ENCODE results near the gene POLD1. TPM values are rescaled to one million over a fixed set of nuclear protein-coding genes. Genes with fewer than 3 reads are reported as not detected.

POLD1 gene
- total and polyA plus RNA-seq, 2 donors (not counting 3 experiments of a cell fraction or from before 2014, with no cell fraction given) = 40.9 to 63.9 TPM

- Histone ChIP-seq H3K9ac (replicated peaks; ENCODE audit: extremely low read depth, insufficient read depth, low read length) (no peak overlapping the region), H3K36me3 (ENCODE audit: control insufficient read depth in 2 of 2, extremely low read depth in 1 of 2, insufficient read depth in 2 of 2, low read length in 2 of 2) (peaks cover 0 to 3% of the 10 kb centered on the region in 2 experiments), H3K79me2 (ENCODE audit: control insufficient read depth, insufficient read depth, low read length) (no peaks in the 10 kb centered on the region), H3K27ac (ENCODE audit: insufficient read depth, low read depth, low read length) (no peak overlapping the region), H3K4me1 (ENCODE audit: control insufficient read depth, extremely low read depth, insufficient read depth, low read length) (no peaks in the 10 kb centered on the region), H3K4me3 (replicated peaks in 1 of 3; ENCODE audit: insufficient read depth in 1 of 3, low read depth in 1 of 3, low read length in 3 of 3) (no peak overlapping the region), H3K27me3 (ENCODE audit: control insufficient read depth in 2 of 2, insufficient read depth in 2 of 2, low read length in 2 of 2) (no peaks in the 10 kb centered on the region), H3K4me2 (ENCODE audit: insufficient read depth, low read length) (no peak overlapping the region), H2AFZ (ENCODE audit: low read depth, low read length) (no peak overlapping the region), H4K20me1 (replicated peaks; ENCODE audit: control insufficient read depth, extremely low read depth, insufficient read depth, low read length) (no peaks in the 10 kb centered on the region), H3K9me3 (replicated peaks; ENCODE audit: control insufficient read depth, insufficient read depth, low read length) (no peaks in the 10 kb centered on the region), H3K9me1 (replicated peaks; ENCODE audit: control insufficient read depth, extremely low read depth, insufficient read depth, low read length) (no peaks in the 10 kb centered on the region)
- no peak for TF ChIP-seq MAX (IDR thresholded peaks at IDR 0.05; ENCODE audit: insufficient read depth, insufficient read length)
- no peak for TF ChIP-seq GATA2 (IDR thresholded peaks at IDR 0.05; ENCODE audit: insufficient read depth, insufficient read length, low read depth, low read length)
- no peak for TF ChIP-seq EZH2 (IDR thresholded peaks at IDR 0.05; ENCODE audit: borderline replicate concordance, low read depth, low read length, severe bottlenecking)
- no peak for TF ChIP-seq POLR2AphosphoS5 (IDR thresholded peaks at IDR 0.05; ENCODE audit: insufficient read depth, low read depth, low read length)
- no peak for TF ChIP-seq JUN (IDR thresholded peaks at IDR 0.05; ENCODE audit: borderline replicate concordance, insufficient read depth, insufficient read length, low read depth)
- TF ChIP-seq FOS (IDR thresholded peaks at IDR 0.05; ENCODE audit: borderline replicate concordance, insufficient read depth, low read length) = no peak
- DNase-seq (ENCODE audit: low read depth, low spot score) (no peak), FAIRE-seq (no peak)
- no TSS peak for BruUV-seq (replicated peaks)
- ChIA-PET POLR2A (no interaction called here), CTCF (interaction anchor here (1.4 to 5.7 kb wide), 2 partner anchors 45 to 55 kb away, joined by 5 to 88 read pairs; no protein-coding TSS in a partner anchor)
- dilution Hi-C loops (cut with MboI; ENCODE audit: extremely low pct_ligation_motif_present, low sequenced_read_pairs) (no loop called here), intact Hi-C loops (cut with micrococcal nuclease) (no loop called here)
Measured at GRCh38 chr19:50412419-50412818, 28.3 kb downstream of the POLD1 start.

GRCh38 chr19:50413096-50413495, 28.9 kb downstream of the POLD1 start:
- no peaks in the 10 kb centered on the region for H4K20me1 ChIP-seq (replicated peaks; ENCODE audit: control insufficient read depth, extremely low read depth, insufficient read depth, low read length)
- no peaks in the 10 kb centered on the region for H3K9me3 ChIP-seq (replicated peaks; ENCODE audit: control insufficient read depth, insufficient read depth, low read length)
- H3K4me1 ChIP-seq (ENCODE audit: control insufficient read depth, extremely low read depth, insufficient read depth, low read length) = no peaks in the 10 kb centered on the region
- FAIRE-seq = no peak
- H3K4me3 ChIP-seq (replicated peaks in 1 of 3; ENCODE audit: insufficient read depth in 1 of 3, low read depth in 1 of 3, low read length in 3 of 3) = no peak overlapping the region
- ChIA-PET POLR2A (no interaction called here), CTCF (interaction anchor here (5.7 kb wide), 1 partner anchor 45 kb away, joined by 88 read pairs; no protein-coding TSS in a partner anchor)
- no TSS peak for BruUV-seq (replicated peaks)
- no peak overlapping the region for H3K27ac ChIP-seq (ENCODE audit: insufficient read depth, low read depth, low read length)
- H2AFZ ChIP-seq (ENCODE audit: low read depth, low read length) = no peak overlapping the region
- no peak for TF ChIP-seq CTCF (IDR thresholded peaks at IDR 0.05; ENCODE audit: extremely low read depth in 1 of 2, insufficient read depth in 1 of 2, low read depth in 1 of 2, low read length in 2 of 2)
- no peak for TF ChIP-seq POLR2AphosphoS5 (IDR thresholded peaks at IDR 0.05; ENCODE audit: insufficient read depth, low read depth, low read length)
- no peak for TF ChIP-seq MAX (IDR thresholded peaks at IDR 0.05; ENCODE audit: insufficient read depth, insufficient read length)
- TF ChIP-seq JUN (IDR thresholded peaks at IDR 0.05; ENCODE audit: borderline replicate concordance, insufficient read depth, insufficient read length, low read depth) = no peak
- TF ChIP-seq MYC (IDR thresholded peaks at IDR 0.05; ENCODE audit: low read depth, low read length) = no peak
- no peak for TF ChIP-seq POLR2A (IDR thresholded peaks at IDR 0.05; ENCODE audit: low read depth, low read length)
- no peak for TF ChIP-seq EZH2 (IDR thresholded peaks at IDR 0.05; ENCODE audit: borderline replicate concordance, low read depth, low read length, severe bottlenecking)
- no peak for TF ChIP-seq FOS (IDR thresholded peaks at IDR 0.05; ENCODE audit: borderline replicate concordance, insufficient read depth, low read length)
- TF ChIP-seq GATA2 (IDR thresholded peaks at IDR 0.05; ENCODE audit: insufficient read depth, insufficient read length, low read depth, low read length) = no peak
- no peak overlapping the region for H3K9ac ChIP-seq (replicated peaks; ENCODE audit: extremely low read depth, insufficient read depth, low read length)
- no peaks in the 10 kb centered on the region for H3K79me2 ChIP-seq (ENCODE audit: control insufficient read depth, insufficient read depth, low read length)
- H3K36me3 ChIP-seq (ENCODE audit: control insufficient read depth in 2 of 2, extremely low read depth in 1 of 2, insufficient read depth in 2 of 2, low read length in 2 of 2) = peaks cover 0 to 3% of the 10 kb centered on the region in 2 experiments
- dilution Hi-C loops (cut with MboI; ENCODE audit: extremely low pct_ligation_motif_present, low sequenced_read_pairs) = no loop called here
- no peaks in the 10 kb centered on the region for H3K9me1 ChIP-seq (replicated peaks; ENCODE audit: control insufficient read depth, extremely low read depth, insufficient read depth, low read length)
- H3K27me3 ChIP-seq (ENCODE audit: control insufficient read depth in 2 of 2, insufficient read depth in 2 of 2, low read length in 2 of 2) = no peaks in the 10 kb centered on the region
- H3K4me2 ChIP-seq (ENCODE audit: insufficient read depth, low read length) = no peak overlapping the region
- intact Hi-C loops (cut with micrococcal nuclease) = no loop called here
- DNase-seq (ENCODE audit: low read depth, low spot score) = no peak
